HG03103 (cell line): ENCODE results near the gene SLC25A2.
"Not testable (repeated sequence)": the region's sequence is repeated elsewhere in the genome, so short reads cannot be mapped to it uniquely, and the experiment has no call there.

Experiments
- ATAC-seq: cut with Tn5 transposase; IDR thresholded peaks from one replicate; pipeline ENCODE4 v1.9.1; 2021; ENCODE audit warnings: low read depth; ENCODE audit not compliant: unreplicated experiment

Gene SLC25A2

DNA sequence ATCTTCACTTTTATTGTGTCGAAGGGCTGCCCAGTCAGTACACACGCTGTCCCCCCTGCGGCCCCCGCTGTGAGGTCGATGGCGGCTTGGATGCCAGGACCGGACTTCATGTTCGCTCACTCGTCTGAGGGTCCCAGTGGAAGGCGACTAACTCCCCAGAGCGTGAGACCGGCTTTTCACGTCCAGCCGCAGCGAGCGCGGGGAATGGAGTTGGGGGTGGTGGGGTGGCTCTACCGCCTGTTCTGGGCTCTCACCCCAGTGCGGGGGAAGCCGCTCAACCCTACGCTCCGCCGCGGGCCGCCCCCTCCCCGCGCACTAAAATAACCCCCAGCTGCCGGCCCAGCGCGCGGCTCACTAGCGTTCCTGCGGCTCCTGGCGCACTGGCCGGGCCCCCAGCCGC is at the start of gene SLC25A2:
Gene SLC25A2 (minus strand): TSS at position 294 of the 400 bp plus-strand sequence. CDS start 184 bp downstream, at position 110.
- ATAC-seq, result no peak

DNA sequence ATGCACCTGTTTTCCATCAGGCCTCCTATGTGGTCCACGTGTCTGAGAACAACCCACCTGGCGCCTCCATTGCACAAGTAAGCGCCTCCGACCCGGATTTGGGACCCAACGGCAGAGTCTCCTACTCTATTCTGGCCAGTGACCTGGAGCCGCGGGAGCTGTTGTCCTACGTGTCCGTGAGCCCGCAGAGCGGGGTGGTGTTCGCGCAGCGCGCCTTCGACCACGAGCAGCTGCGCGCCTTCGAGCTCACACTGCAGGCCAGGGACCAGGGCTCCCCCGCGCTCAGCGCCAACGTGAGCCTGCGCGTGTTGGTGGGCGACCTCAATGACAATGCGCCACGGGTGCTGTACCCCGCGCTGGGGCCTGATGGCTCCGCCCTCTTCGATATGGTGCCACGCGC is 47.7 kb upstream of the SLC25A2 start:
- ATAC-seq, result no peak

DNA sequence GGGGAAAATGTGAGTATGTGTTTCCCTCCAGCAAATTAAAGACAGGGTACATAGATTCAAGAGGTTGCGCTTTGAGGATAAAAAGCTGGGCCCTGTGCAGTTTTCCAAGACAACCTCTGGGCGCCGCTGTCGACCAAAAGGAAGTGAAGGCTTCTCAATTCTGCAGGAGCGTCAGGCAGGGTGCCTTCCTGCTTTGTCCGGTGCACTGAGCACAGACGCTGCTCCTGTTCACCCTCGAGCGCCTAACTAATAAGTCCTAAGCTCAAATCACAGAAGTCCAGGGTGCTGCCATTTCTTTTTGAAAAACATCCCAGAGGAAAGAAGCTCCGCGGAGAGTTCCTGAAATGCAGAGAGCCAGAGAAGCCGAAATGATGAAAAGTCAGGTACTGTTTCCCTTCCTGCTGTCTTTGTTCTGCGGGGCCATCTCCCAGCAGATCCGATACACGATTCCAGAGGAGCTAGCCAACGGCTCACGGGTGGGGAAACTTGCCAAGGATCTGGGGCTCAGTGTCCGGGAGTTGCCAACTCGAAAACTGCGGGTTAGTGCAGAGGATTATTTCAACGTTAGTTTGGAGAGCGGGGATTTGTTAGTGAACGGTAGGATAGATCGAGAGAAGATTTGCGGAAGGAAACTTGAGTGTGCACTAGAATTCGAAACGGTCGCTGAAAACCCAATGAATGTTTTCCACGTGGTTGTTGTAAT is 46.2 kb upstream of the SLC25A2 start, which contains the start of gene PCDHGB1:
Gene PCDHGB1 (plus strand): TSS at position 183 of the 703 bp plus-strand sequence. CDS start 162 bp downstream, at position 345.
- no peak for ATAC-seq

DNA sequence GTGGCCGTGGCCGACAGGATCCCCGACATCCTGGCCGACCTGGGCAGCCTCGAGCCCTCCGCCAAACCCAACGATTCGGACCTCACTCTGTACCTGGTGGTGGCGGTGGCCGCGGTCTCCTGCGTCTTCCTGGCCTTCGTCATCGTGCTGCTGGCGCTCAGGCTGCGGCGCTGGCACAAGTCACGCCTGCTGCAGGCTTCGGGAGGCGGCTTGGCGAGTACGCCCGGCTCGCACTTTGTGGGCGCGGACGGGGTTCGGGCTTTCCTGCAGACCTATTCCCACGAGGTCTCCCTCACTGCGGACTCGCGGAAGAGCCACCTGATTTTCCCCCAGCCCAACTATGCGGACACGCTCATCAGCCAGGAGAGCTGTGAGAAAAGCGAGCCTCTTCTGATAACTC is 42.2 kb upstream of the SLC25A2 start:
- not testable (repeated sequence) for ATAC-seq

DNA sequence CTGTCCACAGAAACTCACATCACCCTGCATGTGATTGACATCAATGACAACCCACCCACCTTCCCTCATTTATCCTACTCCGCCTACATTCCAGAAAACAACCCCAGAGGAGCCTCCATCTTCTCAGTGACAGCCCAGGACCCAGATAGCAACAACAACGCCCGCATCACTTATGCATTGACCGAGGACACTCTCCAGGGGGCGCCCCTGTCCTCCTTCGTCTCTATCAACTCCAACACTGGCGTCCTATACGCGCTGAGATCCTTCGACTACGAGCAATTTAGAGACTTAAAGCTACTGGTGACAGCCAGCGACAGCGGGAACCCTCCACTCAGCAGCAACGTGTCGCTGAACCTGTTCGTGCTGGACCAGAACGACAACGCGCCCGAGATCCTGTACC is 41.5 kb upstream of the SLC25A2 start:
- ATAC-seq, result no peak

DNA sequence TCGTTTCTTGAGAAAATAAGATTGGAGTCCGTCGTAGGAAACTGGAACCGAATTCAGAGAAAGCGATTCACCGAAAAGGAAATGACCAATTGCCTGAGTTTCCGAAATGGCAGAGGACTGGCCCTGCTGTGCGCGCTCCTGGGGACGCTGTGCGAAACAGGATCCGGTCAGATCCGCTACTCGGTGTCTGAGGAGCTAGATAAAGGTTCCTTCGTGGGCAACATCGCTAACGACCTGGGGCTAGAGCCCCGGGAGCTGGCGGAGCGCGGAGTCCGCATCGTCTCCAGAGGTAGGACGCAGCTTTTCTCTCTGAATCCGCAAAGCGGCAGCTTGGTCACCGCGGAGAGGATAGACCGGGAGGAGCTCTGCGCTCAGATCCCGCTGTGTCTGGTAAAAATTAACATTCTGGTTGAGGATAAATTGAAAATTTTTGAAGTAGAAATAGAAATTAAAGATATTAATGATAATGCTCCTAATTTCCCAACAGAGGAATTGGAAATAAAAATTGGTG is 40.2 kb upstream of the SLC25A2 start:
- ATAC-seq, result no peak

DNA sequence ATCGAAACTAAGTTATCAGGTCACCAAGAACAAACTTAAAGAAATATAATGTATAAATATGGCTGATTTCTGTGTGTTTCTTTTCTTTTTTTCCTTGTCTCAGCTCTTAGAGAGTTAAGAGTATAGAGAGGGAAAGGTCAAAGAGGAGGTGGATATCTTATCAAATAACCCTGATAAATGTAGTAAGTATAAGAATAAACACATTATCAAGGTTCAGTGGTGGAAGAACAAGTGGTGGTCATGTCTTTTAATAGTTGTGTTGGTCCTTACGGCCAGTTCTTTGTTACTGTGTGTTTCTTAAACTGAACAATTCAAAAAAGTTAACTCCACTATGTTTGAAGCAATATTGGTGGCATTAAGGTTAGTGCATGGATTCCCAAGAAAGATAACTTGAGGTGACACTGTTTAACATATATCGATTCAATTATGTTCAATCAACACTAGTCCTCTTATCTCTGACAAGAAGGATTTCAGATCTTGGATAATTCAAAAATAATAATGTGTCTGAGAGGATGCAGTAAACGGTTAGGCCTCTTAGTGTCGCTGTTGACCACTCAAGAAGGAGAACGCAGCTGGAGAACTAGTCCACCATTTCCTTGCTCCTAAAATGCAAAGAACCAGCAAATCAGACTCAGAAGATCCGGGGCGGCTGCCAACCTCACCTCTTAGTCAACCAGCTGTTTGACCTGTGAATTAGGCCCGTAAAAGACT is 39.5 kb upstream of the SLC25A2 start, which contains the start of gene PCDHGA3:
Gene PCDHGA3 (plus strand): TSS at position 588 of the 711 bp plus-strand sequence. CDS start 205 bp downstream, outside the sequence.
- ATAC-seq, result no peak

DNA sequence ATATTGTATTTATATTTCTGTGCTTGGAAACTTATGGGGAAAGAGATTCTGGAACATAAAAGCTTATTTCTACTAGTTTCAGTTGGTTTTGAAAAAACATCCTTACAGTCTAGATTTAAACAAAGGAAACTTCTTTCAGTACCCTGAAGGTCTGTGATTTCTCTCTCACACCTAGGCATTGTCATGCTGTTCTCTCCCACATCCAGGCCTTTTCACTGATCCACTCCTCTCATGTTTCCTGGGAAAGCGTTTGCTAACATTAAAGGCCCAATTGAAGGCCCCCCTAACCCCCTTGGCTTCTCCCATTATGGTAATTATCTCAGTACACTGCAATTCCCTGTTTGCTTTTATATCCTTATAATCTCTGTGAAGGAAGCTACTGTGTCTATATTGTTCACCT is 38.9 kb upstream of the SLC25A2 start:
- no peak for ATAC-seq

DNA sequence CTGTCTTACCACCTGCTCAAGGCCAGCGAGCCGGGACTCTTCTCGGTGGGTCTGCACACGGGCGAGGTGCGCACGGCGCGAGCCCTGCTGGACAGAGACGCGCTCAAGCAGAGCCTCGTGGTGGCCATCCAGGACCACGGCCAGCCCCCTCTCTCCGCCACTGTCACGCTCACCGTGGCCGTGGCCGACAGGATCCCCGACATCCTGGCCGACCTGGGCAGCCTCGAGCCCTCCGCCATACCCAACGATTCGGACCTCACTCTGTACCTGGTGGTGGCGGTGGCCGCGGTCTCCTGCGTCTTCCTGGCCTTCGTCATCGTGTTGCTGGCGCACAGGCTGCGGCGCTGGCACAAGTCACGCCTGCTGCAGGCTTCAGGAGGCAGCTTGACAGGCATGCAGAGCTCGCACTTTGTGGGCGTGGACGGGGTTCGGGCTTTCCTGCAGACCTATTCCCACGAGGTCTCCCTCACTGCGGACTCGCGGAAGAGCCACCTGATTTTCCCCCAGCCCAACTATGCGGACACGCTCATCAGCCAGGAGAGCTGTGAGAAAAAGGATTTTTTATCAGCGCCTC is 37.0 kb upstream of the SLC25A2 start:
- not testable (repeated sequence) for ATAC-seq

DNA sequence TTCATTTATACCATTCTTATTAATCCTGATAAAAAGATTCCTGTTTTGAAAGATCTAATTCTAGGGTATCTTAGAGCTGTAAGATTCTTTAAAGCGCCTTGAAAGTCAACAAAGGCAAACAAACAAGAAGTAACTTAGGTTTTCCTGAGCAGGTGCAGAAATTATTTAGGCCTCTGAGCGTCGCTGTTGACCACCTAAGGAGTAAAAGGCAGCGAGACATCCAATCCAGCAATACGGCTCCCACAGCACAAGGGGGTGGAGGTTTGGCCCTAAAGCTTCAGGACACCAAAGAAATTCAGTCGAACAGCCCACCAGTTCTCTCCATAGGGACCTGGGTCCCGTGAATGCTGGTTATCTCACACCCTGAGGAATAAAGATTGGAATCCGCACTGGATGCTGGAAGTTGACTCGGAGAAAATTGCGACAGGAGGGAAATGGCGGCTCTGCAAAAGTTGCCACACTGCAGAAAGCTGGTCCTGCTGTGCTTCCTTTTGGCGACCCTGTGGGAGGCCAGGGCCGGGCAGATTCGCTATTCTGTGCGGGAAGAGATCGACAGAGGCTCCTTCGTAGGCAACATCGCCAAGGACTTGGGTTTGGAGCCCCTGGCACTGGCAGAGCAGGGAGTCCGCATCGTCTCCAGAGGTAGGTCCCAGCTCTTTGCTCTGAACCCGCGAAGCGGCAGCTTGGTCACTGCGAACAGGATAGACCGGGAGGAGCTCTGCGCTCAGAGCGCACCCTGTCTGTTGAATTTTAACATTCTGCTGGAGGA is 34.9 kb upstream of the SLC25A2 start, which contains the start of gene PCDHGA2:
Gene PCDHGA2 (plus strand): TSS at position 223 of the 769 bp plus-strand sequence.
- ATAC-seq, result no peak

DNA sequence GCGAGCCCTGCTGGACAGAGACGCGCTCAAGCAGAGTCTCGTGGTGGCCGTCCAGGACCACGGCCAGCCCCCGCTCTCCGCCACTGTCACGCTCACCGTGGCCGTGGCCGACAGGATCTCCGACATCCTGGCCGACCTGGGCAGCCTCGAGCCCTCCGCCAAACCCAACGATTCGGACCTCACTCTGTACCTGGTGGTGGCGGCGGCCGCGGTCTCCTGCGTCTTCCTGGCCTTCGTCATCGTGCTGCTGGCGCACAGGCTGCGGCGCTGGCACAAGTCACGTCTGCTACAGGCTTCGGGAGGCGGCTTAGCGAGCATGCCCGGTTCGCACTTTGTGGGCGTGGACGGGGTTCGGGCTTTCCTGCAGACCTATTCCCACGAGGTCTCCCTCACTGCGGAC is 28.7 kb upstream of the SLC25A2 start:
- not testable (repeated sequence) for ATAC-seq

DNA sequence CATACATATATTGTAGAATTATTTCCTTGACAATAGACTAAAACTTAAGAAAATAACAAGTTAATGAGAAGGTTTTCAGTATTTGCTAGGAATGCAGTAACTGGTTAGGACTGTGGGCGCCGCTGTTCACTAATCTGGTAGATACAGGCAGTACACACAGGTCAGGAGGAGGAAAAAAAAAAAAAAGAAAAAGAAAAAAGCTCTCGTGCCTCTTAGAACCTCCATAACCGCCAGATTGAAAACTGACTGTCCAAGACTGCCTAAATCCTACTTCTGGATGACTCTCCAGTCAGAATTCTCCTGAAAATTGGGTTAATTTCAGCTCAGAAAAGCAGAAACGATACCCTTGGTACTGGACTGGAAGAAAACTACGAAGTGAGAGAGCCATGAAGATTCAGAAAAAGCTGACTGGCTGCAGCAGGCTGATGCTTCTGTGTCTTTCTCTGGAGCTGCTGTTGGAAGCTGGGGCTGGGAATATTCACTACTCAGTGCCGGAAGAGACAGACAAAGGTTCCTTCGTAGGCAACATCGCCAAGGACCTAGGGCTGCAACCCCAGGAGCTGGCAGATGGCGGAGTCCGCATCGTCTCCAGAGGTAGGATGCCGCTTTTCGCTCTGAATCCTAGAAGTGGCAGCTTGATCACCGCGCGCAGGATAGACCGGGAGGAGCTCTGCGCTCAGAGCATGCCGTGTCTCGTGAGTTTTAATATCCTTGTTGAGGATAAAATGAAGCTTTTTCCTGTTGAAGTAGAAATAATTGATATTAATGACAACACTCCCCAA is 26.6 kb upstream of the SLC25A2 start, which contains the start of gene PCDHGA1:
Gene PCDHGA1 (plus strand): TSS at position 216 of the 782 bp plus-strand sequence.
- ATAC-seq, result no peak

DNA sequence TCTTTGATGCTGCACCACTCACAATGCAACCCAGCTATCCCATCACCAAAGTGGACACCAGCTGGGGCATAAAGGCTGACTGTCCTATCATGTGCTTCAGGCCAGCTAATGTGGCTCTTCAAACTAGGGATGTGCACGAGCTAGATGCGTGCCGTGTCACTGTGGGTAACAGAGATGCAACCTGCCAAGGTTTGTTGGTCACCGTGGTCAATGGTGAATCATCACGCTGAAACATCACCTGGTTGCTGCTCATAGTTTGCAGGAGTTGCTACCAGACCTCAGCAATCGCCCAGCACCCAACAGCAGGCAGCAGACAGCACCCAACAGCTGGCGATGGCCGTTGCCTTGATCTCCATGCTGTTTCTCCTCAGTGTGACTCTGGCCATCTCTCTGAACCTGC is 24.4 kb upstream of the SLC25A2 start:
- no peak for ATAC-seq

DNA sequence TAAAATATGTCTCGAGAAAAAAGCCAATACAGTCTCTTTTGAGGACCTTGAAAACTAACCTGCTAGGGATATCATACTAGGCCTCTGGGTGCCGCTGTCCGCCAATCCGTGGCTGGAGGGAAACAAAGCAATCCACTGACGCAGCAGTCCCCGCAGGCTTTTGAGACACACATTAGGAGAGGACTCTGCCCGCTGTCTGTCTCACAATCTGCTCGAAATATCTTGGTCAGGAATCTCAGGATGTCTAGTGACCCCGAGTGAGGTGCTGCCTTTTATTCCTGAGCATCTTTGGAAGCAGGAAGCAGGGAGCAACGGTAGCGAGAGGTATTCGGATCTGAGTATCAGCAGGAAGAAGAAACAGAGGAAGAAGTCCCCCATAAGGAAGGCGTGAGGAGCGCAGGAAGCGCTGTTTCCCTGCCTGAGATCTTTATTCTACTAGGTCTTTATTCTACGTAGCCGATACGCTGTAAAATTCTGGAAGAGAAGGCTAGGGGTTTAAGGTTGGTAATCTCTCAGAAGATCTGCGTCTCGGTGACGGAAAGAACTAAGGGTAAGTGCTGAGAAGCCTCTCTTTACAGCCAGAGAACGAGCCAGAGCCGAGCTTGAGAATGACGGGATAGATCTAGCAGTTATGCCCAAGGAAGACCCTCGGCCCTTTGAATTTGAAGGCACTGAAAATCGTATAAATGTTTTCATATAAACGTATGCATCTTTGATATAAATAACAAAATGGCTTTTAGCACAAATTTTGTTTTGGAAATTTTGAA is 22.4 kb upstream of the SLC25A2 start:
- ATAC-seq, result peak; percentile 89

DNA sequence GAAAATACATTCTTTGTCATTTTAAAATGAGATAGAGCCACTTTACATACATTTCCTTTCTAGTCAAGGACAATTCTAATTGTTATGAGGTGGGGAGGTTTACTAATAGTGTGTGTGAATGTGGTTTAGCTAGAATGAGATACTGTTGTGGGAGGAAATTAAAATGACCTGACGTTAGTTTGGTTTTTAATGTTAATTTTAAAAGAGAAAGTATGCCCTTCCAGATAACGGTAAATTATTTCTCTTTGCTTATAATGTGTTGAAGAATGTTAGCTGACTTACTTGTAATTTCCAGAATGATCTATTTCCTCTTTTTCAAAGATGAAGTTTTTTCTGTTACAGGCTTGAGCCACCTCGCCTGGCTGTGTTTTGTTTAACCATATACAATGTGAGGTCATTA is 18.4 kb upstream of the SLC25A2 start:
- ATAC-seq, result no peak

DNA sequence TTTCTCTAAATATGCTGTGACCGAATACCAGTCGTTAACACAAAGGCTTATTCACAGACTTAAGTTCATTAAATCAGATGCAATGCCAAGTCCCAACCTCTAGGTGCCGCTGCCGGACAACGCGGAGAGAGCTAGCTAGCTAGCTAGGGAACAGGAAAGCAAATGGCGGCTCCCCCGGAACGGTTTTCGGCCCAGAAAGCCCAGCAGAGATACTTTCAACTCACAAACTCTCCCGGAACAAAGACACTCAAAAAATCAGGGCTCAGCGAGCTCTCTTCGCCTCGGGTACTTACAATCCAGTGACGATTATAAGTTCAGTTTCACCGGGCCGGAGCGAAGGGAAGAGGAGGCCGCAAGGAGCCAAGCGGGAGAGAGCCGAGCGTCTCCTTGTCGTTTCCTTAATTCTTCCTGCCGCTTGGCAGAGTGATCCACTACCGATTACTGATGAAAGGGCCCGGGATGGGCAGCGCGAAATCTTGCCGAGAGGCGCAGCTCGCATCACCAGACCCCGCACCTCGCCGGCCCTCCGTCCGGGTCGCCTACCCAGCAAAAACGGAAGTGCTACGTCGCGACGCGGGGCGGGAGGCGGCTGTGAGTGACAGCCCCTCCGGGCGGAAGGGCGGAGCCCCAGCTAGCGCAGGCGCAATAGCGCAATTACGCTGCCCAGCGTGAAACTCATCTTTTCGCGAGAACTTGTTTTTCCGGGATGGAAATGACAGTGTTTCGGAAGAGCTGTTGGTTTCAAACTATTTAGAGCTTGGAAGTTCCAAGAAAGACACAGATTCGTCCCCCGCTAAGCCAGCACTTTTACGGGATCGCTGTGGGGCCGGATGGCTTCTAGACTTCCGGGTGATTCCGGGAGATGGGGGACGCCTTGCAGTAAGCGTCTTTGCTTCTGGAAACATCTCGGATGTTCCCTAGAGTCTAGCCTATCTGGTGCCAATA is 16.6 kb upstream of the SLC25A2 start, which contains the start of gene TAF7:
Gene TAF7 (minus strand): TSS at position 560 of the 945 bp plus-strand sequence. CDS start 740 bp downstream, outside the sequence.
- ATAC-seq, result peak; percentile 90

DNA sequence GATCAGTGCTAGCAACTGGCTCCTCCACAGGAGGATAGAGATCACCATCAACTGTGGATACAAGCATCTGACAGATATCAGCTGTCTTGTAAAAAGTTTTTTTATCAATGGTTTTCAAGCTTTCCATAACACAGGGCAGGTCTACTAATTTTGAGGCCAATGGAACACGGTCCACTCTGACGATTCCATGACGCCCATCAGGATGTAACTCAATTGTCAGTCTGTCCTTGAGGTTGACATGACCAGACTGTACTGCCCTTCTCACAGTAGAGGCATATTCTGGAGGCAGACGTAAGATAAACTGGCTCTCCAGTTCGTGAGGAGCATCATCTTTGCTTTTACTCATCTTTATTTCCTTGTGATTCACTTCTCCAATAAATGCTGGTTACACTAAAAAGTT is 15.8 kb upstream of the SLC25A2 start:
- ATAC-seq, result no peak

DNA sequence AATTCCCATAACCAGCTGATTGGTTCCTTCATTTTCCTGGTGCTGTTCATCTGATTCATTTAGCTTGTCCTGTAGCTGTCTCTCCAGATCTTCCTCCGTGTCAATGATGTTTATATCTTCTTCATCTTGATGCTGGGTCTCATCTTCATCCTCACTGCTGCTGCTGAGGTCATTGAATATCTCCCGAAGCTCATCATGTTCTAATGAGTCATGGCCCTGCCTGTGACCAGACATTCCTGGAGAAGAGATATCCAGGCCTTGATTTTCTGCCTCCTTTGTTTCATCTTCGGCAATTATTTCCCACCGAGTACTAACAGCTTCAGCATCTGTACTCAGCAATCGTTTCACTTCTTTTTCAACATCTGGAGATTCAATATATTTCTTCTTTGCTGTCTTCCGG is 15.4 kb upstream of the SLC25A2 start:
- ATAC-seq, result no peak
